Sigmoid colon (tissue), 4 donors: ENCODE results near the gene ATG101.
A peak's percentile ranks its signal among the peaks of the same experiment; 100 is the strongest.

Experiments
- CTCF ChIP-seq, 4 experiments: fragments of 450-650 bp in 3 of 4; fragments of 200-600 bp in 1 of 4; IDR thresholded peaks; one replicate each; pipeline ENCODE4 v1.5.1; 2016 to 2019; ENCODE audit warnings: antibody characterized with exemption in 4 of 4, mild to moderate bottlenecking in 3 of 4, moderate library complexity in 2 of 4
- EP300 ChIP-seq, 4 donors: sonication (generic); formaldehyde crosslinking; IDR thresholded peaks; one replicate each; pipeline ENCODE4 v1.6.1; 2017; ENCODE audit warnings: antibody characterized with exemption in 4 of 4
- POLR2A ChIP-seq, 2 donors: fragments of 450-650 bp; IDR thresholded peaks; one replicate each; pipeline ENCODE4 v1.6.1; 2016; ENCODE audit warnings: antibody characterized with exemption in 2 of 2, mild to moderate bottlenecking in 2 of 2, moderate library complexity in 2 of 2
- POLR2AphosphoS5 ChIP-seq, 4 donors: sonication (generic); formaldehyde crosslinking; IDR thresholded peaks; one replicate each; pipeline ENCODE4 v1.6.1; 2017; ENCODE audit warnings: antibody characterized with exemption in 4 of 4

DNA sequence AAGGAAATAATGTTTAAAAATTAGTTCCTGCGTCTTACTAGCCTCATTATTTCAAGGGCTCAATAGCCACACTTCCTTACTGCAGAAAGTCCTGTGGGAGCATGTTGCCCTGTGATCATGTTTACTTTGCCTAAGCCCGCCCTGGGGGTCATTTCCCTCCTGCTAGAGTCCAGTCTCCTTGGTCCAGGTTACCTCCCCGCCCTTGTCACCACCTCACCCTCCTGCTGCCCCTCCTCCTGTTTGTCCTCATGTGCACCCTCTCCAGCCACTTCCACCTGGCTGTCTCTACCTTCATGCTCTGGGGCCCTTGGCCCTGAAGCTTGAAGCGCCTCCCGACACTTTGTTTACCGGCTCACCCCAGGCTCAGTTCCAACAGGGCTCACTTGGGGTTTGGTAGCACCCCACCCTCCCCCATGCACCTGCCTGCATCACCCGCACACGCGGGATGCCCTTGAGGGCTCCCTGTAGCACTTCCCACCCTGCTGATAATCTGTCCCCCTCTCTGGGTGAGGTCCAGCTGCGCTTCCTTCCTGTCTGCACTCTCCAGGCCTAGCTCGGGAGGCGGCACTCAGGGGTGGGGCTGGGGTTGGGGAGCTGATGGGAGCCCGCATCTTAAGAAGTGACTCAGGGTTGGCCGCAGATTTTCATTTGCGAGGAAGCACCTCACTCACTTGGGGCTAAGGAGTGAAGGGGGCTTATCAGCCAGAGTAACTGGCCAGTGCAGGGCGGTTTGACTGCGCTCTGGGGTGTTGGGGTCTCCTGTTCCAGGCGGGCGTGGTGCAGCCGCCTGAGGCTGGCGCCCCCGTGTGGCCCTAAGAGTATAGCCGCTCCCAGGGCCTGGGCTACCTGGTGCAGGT lies 49.8 kb downstream of the ATG101 start:
- TF ChIP-seq CTCF (IDR thresholded peaks at IDR 0.05) (peak in 1 of 4 experiments; percentile 26), POLR2AphosphoS5 (IDR thresholded peaks at IDR 0.05) (no peak), EP300 (IDR thresholded peaks at IDR 0.05) (no peak), POLR2A (IDR thresholded peaks at IDR 0.05) (no peak)
